C1 segment of cervical spinal cord (tissue), 14 donors: ENCODE measurements around the gene EEF1AKMT3.
A peak's percentile ranks its signal among the peaks of the same experiment; 100 is the strongest.

Source experiments
- DNase-seq, 14 donors: peaks; one replicate each; lab custom pipeline; 2025; lab: John Stamatoyannopoulos, UW

The EEF1AKMT3 gene

GRCh38 chr12:57735198-57735855 lies 37.1 kb upstream of the EEF1AKMT3 start:
- DNase-seq: peak in 1 of 14 donors; percentile 61

DNA sequence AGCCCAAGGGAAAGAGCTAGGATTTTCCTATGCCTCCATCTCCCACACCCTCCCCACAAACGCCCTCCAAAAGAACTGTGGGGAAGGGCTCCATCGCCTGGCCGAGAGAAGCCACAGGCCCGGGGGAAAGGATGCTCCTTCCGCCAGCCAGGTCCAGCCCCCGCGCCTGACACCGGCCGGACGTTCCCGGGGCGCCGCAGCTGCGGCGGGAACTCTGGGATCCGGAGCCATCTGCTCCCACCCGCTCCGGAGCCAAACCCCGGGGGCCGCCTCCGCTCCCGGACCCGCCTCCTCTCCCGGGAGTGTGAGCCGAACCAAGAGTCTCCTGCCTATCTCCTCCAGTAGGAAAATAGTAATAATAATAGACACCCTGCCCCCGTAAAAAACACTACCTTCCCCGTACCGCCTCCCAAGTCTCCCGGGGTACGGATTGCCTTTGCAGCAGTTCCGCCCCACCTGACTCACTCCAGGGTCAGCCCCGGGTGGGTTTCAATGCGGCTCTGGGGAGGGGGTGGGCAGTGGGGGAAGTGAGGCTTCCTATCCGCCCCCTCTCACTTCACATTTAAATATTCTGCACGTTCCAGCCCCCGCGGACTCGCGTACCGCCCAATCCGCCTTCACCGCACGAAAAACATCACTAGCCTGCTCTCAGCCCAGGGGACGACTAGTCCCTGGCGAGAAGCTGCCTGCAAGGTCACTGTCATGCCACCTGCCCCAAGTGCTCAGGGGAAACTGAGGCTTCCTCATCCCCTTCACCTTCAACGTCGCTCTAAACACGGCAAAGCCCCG lies 36.3 kb upstream of the EEF1AKMT3 start:
- DNase-seq: peak in 6 of 14 donors; percentile 13 to 94 (median 25)

GRCh38 chr12:57736741-57737466 lies 35.5 kb upstream of the EEF1AKMT3 start:
- DNase-seq: peak in 1 of 14 donors; percentile 57

DNA sequence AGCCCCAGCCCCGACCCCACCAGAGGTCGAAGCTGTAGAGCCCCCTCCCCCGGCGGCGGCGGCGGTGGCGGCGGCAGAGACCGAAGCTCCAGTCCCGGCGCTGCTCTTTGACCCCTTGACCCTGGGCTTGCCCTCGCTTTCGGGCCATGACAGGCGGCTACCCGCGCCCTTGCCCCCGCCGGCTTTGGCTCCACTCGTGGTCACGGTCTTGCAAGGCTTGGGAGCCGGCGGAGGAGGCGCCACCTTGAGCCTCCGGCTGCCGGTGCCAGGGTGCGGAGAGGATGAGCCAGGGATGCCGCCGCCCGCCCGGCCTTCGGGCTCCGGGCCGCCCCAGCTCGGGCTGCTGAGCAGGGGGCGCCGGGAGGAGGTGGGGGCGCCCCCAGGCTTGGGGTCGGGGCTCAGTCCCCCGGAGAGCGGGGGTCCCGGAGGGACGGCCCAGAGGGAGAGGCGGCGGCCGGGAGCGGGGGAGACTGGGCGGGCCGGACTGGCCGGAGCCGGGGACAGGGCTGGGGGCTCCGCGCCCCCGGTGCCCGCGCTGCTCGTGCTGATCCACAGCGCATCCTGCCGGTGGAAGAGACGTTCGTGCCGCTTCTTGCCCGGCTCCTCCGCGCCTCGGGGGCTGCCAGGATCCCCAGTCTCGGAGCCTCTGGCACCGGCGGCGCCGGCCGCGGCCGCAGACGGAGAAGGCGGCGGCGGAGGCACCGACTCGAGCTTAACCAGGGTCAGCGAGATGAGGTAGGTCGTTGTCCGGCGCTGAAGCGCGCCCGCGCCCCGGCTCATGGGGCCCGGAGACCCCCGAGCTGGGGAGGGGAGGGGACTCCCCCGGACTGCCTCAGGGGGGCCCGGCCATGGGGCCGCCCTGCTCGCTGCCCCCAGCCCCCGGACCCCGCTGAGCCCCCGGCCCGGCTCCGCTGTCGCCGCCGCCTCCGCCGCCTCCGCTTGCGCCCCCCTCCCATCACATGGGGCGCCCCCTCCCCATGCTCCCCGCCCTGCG lies 34.6 kb upstream of the EEF1AKMT3 start:
- DNase-seq: no peak

DNA sequence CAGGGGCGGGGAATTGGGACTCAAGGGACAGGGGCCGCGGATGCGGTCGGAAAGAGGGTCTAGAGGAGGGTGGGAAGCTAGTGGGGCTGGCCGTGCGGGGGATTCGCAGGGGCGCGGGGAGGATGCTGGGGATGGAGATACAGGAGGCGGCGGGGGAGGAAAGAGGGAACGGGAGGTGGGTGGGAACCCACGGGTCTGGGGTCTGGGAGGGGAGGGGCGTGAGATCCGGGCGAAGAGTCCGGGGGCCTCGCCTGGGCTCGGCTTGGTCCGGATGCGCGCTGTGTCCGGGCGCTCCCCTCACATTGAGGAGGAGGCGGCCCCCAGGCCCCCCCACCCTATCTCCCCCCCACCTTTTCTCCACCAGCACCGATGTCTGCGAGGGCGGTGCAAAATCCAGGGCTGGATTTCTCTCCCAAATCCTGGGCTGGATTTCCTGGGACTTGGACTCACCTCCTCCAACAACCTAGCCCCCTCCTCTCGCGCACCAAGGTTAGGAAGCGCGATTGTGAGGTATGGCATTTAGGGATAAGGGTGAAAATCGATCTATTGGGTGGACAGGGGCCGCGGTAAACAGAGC lies 33.7 kb upstream of the EEF1AKMT3 start, which contains the start of gene AGAP2:
TSS of gene AGAP2 (minus strand) at position 82 of the 577 bp plus-strand sequence. CDS start 496 bp downstream, outside the sequence.
- DNase-seq: peak in 2 of 14 donors; percentile 10 to 80

DNA sequence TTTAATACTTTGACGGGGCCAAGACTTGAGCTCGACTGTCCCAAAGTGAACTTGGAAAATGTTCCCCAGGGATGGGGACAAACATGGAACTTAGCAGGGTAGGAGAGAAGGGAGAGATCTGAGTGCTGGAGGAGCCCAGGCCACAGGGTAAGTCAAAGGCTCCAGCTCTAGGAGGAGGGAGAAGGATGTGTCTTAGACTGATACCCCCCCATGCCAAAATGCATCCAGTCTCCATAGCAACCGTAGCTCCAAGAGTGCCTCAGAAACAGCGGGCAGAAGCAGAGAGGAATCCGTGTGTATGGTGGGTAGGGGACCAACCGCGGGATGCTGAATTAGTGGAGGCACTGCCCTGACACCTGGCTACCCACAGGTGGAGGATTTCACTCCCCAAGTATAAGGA lies 33.0 kb upstream of the EEF1AKMT3 start:
- no peak for DNase-seq

DNA sequence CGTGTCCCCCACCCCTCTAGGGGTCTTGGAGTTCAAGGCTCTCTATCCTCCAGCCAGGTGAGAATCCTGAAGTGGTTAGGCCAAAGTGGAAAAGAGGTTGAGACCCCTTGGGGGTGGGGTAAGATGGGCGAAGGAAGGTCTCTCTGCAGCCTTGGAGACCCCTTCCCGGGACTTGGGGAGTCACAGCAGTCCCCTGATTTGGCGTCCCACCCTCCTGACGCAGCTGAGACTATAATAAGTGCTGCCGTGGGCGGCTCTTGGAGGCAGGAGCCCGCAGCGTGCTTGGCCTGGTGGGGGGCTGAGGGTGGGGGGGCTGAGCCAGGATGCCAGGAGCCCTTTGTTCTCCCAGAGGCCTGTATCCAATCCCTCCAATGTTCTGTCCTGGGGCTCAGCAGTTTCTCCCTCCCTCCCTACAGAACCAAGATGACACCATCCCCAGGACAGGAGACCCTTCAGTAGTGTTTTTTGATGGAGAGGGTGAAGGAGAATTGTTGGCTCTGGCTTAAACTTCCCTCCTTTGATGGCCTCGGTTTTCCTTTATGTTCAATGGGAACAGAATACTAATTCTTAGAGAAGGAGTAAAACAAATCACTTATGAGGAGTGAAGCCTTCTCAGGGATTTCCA lies 32.4 kb upstream of the EEF1AKMT3 start:
- DNase-seq: no peak

DNA sequence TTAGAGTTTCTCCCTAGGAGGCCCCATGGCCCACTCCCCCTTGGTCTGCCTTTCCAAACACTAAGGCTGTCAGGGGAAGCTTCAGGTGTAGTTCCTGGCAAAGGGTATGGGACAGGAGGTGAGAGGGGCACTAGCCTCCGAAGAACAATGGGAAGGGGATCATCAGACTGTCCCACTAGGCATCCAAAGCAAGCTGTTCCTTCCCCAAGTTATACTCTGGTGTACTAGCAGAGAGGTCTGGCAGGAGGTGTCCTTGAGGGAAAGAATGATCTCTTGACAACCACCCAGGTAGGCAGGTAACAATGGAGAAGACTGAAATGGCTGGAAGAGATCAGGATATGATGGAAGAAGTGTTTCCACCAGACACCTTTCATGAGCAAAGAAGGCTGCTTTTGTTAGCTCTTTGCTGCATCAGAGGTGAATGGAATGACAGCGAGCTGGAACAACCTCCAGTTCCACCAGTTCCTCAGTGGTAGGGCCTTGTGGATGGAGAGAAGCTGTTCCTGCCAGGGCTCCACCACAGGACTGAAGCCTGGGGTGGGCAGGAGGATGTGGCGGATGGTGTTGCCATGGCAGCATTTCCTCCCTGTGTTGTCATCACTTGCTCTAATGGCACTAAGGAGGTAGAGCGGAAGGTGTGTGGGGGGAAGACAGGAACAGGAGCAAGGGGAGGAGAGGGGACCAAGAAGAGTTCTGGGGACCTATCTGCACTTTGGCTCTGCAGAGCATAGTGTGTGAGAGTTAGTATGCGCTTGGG lies 31.6 kb upstream of the EEF1AKMT3 start:
- DNase-seq: no peak

DNA sequence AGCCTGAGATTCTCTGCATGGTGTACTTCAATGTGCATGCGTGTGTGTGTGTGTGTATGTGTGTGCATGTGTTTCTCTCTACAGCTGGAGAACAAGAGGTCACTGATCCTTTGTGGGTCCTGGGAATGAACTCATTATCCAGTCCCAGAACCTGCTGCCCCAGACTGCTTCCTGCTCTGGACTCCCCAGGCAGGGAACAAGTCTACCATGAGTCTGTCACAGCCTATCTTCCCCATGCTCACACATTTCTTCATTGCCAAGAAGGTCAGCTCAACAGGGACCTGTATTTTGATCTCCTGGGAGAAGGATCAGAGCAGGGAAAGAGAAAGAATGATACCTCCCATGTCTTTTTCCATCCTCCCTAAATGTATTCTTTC lies 31.0 kb upstream of the EEF1AKMT3 start:
- no peak for DNase-seq

DNA sequence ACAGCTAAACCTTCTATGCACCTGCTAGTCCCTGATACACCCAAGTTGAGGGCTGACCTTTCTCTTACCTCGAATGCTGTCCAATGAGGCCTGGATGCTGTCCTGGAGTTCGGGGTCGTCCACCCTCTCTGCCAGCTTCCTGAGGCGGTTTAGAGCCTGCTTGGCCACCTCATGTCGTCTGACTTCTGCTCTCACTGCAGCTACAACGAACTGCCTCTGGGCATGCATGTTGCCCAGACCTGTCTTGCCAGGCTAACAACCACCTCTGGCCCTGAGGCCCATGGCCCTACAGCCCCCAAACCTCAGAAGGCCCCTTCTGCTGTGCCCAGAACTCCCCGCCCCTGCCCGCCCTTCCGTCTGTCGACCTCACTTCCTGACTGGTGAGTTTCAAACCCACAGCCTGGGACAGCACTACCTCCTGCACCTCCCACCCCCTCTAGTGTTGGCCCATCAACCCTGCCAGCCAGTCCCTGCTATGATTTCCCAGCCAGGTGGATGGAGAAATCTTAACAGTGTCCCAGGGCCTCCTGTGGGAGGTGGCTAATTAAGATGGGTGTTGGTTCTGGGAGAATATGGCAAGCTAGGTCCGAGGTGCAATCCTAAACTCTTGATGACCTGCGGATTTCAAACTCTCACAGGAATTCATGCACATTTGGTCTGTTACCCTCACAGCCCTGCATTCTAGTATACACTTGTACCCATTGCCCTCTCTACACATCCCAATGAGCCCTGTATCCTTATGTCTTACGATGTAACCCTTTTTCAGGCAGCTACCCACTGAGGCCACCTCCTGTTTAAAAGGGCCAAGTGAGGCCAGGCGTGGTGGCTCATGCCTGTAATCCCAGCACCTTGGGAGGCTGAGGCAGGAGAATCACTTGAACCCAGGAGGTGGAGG lies 30.3 kb upstream of the EEF1AKMT3 start:
- no peak for DNase-seq

DNA sequence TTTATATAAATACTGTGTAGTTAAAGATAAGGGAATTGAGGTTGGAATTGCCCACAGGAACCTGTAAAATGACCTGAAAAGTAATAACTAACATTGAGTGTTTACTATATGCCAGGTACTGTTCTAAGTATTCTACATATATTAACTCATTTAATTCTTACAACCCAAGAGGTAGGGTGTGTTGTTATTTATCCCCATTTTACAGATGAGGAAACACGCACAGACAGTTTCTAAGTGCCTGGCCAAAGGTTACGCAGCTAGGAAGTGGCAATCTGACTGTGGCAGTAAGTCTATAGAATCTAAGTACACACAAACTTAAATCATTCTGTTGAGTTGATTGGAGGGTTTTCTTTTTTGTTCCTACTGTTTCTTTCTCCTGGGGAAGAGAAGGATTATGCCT lies 28.6 kb upstream of the EEF1AKMT3 start:
- DNase-seq: no peak

GRCh38 chr12:57744194-57744776 lies 28.1 kb upstream of the EEF1AKMT3 start:
- DNase-seq: peak in 2 of 14 donors; percentile 76 to 84

- DNase-seq: peak; percentile 49 to 98 (median 89)
Observed at GRCh38 chr12:57744777-57745484, 27.5 kb upstream of the EEF1AKMT3 start, which contains the start of gene TSPAN31. Gene TSPAN31 (plus strand): TSS chr12:57745039. CDS start chr12:57745155, 116 bp downstream.

- DNase-seq: peak in 2 of 14 donors; percentile 42 to 47
Observed at GRCh38 chr12:57745485-57745881, 26.9 kb upstream of the EEF1AKMT3 start.

- DNase-seq: no peak
Observed at GRCh38 chr12:57746025-57746424, 26.4 kb upstream of the EEF1AKMT3 start.

GRCh38 chr12:57749061-57749460 lies 23.4 kb upstream of the EEF1AKMT3 start:
- DNase-seq: no peak
